Esophagus squamous epithelium (tissue), 5 donors: ENCODE measurements around the gene PAK1. TPM values are rescaled to one million over a fixed set of nuclear protein-coding genes. Genes with fewer than 3 reads are reported as not detected.

ENCODE experiments used
- DNase-seq: peaks from one replicate; lab custom pipeline; 2025; lab: John Stamatoyannopoulos, UW
- H3K27ac ChIP-seq, 4 donors: fragments of 200-600 bp; sonication (generic); one replicate each; pipeline ENCODE4 v1.5.1; 2016 to 2019; ENCODE audit warnings: mild to moderate bottlenecking in 1 of 4
- H3K27me3 ChIP-seq, 4 donors: fragments of 200-600 bp; sonication (generic); 1 replicate in 3 of 4; 2 replicates in 1 of 4; pipeline versions ENCODE4 v1.5.1 to v1.6.0; 2017 to 2021; ENCODE audit warnings: antibody characterized with exemption in 1 of 4
- H3K36me3 ChIP-seq, 3 donors: fragments of 200-600 bp; sonication (generic); one replicate each; pipeline ENCODE4 v1.5.1; 2016 to 2019
- H3K4me1 ChIP-seq, 3 donors: fragments of 200-600 bp; sonication (generic); one replicate each; pipeline ENCODE4 v1.5.1; 2017 to 2019
- H3K4me3 ChIP-seq, 4 donors: fragments of 200-600 bp; sonication (generic); 1 replicate in 3 of 4; 2 replicates in 1 of 4; pipeline ENCODE4 v1.5.1; 2016 to 2019; ENCODE audit warnings: mild to moderate bottlenecking in 2 of 4, moderate library complexity in 1 of 4
- H3K9me3 ChIP-seq, 3 donors: fragments of 200-600 bp; sonication (generic); one replicate each; pipeline ENCODE4 v1.5.1; 2016 to 2019
- POLR2A ChIP-seq, 4 donors: fragments of 450-650 bp; IDR thresholded peaks; one replicate each; pipeline ENCODE4 v1.6.1; 2017; ENCODE audit warnings: antibody characterized with exemption in 4 of 4, mild to moderate bottlenecking in 4 of 4, moderate library complexity in 3 of 4
- WGBS, 2 donors: methylation state at CpG; one replicate each; pipeline ENCODE4 v1.1.5; 2018; 5-methylcytosine and 5-hydroxymethylcytosine counted together
- intact Hi-C: fragments of 100-400 bp; cut with DNase I; formaldehyde crosslinking; loops from one replicate; pipeline ENCODE4 v1.15.0; 2022
- total RNA-seq, 4 donors: library from RNA; depleted of rRNA; stranded (reverse); fragments of >200 nt; gene quantifications; one replicate each; pipeline ENCODE4 v1.1.0, GENCODE V29; 2016
- TF ChIP-seq, protein P1 (sequence below), 6 experiments: fragments of 450-650 bp in 4 of 6; fragments of 200-600 bp in 2 of 6; sonication (generic) in 2 of 6; IDR thresholded peaks; one replicate each; pipeline ENCODE4 v1.5.1; 2016 to 2019; ENCODE audit warnings: antibody characterized with exemption in 6 of 6, mild to moderate bottlenecking in 4 of 6, moderate library complexity in 4 of 6
- donor health status: DM: yes; HTN: yes; CAD: no.

The PAK1 gene
- total RNA-seq, 4 donors from 2014 or later: 17.4 to 41.6 (median 24.8) TPM

DNA sequence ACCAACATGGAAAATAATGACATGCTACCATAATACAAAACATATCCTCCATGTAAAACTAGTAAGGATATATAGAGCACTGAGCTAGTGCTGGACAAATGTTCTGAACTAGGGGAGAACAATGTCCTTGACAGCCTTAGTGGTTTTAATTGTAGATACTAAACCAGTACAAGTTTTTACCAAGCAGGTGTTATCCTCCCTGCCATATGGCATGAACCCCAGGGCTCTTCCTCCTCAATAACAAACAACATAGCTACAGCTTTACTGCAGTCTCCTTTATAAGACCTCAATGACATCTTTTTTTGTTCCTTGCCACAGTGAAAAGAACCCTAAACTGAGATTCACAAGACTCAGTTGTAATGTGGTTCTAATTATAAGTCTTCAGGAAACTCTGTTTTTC lies 102.2 kb downstream of the PAK1 start:
- TF ChIP-seq, protein P1, sequence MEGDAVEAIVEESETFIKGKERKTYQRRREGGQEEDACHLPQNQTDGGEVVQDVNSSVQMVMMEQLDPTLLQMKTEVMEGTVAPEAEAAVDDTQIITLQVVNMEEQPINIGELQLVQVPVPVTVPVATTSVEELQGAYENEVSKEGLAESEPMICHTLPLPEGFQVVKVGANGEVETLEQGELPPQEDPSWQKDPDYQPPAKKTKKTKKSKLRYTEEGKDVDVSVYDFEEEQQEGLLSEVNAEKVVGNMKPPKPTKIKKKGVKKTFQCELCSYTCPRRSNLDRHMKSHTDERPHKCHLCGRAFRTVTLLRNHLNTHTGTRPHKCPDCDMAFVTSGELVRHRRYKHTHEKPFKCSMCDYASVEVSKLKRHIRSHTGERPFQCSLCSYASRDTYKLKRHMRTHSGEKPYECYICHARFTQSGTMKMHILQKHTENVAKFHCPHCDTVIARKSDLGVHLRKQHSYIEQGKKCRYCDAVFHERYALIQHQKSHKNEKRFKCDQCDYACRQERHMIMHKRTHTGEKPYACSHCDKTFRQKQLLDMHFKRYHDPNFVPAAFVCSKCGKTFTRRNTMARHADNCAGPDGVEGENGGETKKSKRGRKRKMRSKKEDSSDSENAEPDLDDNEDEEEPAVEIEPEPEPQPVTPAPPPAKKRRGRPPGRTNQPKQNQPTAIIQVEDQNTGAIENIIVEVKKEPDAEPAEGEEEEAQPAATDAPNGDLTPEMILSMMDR (IDR thresholded peaks at IDR 0.05): no peak
- no peak for TF ChIP-seq POLR2A (IDR thresholded peaks at IDR 0.05)
- Histone ChIP-seq H3K4me1 (peaks cover 0 to 16% (median 0%) of the 10 kb centered on the region in 3 donors), H3K9me3 (no peaks in the 10 kb centered on the region), H3K36me3 (peaks cover 0 to 37% (median 0%) of the 10 kb centered on the region in 3 donors), H3K27me3 (no peaks in the 10 kb centered on the region), H3K4me3 (no peak overlapping the region), H3K27ac (no peak overlapping the region)
- no peak for DNase-seq
- intact Hi-C loops: no loop called here

DNA sequence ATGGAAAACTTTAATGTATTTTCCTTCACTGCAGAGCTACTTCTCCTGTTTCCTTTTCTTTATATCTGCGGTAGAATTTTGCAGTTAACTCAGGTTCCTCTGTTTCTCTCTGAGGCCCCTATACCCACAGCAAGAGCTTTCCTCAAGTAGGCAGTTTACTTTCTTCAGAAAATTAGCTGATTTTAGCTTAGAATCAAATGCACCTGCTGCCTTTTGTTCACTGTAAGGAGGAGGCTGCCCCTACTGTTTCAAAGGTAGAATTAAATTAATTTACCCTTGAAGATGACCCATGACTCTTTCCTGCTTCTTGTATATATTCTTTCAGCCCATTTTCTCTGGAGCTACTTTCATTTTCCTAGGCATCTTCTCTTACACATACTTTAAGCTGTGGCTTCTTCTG lies 103.7 kb downstream of the PAK1 start:
- Histone ChIP-seq H3K27me3 (no peaks in the 10 kb centered on the region), H3K9me3 (no peaks in the 10 kb centered on the region), H3K4me1 (peaks cover 0 to 14% (median 0%) of the 10 kb centered on the region in 3 donors), H3K4me3 (no peak overlapping the region), H3K27ac (no peak overlapping the region), H3K36me3 (peaks cover 0 to 35% (median 0%) of the 10 kb centered on the region in 3 donors)
- no peak for DNase-seq
- intact Hi-C loops: no loop called here
- no peak for TF ChIP-seq POLR2A (IDR thresholded peaks at IDR 0.05)
- TF ChIP-seq, protein P1 (IDR thresholded peaks at IDR 0.05): no peak
- 82 to 95% methylated on average over 1 of the region's 1 CpG for WGBS, 2 donors

DNA sequence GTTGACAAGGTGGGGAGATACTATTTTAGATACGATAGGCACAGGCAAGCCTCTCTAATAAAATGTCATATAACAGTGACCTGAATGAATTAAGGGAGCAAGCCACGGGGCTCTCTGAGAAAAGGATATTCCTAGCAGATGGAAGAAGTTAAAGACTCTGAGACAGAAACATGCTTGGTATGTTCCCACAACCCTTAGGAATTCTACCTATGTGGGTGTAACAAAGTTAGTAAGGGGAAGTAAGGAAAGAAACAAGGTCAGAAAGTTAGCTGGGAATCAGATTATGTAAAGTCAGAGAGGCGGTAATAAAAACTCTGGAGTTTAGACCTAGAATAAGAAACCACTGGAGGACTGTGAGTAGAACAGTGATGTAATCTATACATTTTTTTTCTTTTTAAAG lies 112.7 kb downstream of the PAK1 start:
- 87 to 94% methylated on average over 3 of the region's 3 CpGs for WGBS, 2 donors

DNA sequence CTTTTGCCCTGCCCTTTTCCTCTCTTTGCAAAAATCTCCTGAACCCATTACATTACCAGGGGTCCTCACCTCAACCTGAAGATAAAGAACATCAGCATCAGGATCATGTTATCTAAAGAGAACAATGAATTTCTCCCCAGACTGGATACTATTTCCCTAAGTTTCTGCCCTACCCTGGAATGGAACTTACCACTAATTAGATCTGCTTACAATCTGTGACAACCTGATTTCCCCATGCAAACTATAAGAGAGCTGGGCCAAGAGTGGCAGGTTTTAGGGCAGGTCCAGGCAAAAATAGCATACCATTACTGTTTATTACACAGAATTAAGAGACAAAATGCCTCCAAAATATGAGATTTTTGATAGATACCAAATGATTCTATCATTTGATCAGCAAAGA lies 114.4 kb downstream of the PAK1 start:
- H3K36me3 ChIP-seq: peaks cover 0 to 46% (median 0%) of the 10 kb centered on the region in 3 donors
- H3K9me3 ChIP-seq: no peaks in the 10 kb centered on the region
- TF ChIP-seq POLR2A (IDR thresholded peaks at IDR 0.05): no peak
- TF ChIP-seq, protein P1 (IDR thresholded peaks at IDR 0.05): no peak
- H3K4me1 ChIP-seq: no peaks in the 10 kb centered on the region
- DNase-seq: no peak
- no peak overlapping the region for H3K4me3 ChIP-seq
- intact Hi-C loops: no loop called here
- no peak overlapping the region for H3K27ac ChIP-seq
- no peaks in the 10 kb centered on the region for H3K27me3 ChIP-seq

More for the DNA sequence above, 112.7 kb downstream of the PAK1 start:
- DNase-seq: no peak
- H3K4me1 ChIP-seq: no peaks in the 10 kb centered on the region
- H3K4me3 ChIP-seq: no peak overlapping the region
- intact Hi-C loops: no loop called here
- no peaks in the 10 kb centered on the region for H3K27me3 ChIP-seq
- H3K9me3 ChIP-seq: no peaks in the 10 kb centered on the region
- H3K36me3 ChIP-seq: peaks cover 0 to 35% (median 0%) of the 10 kb centered on the region in 3 donors
- no peak overlapping the region for H3K27ac ChIP-seq
- TF ChIP-seq, protein P1 (IDR thresholded peaks at IDR 0.05): no peak
- TF ChIP-seq POLR2A (IDR thresholded peaks at IDR 0.05): no peak

DNA sequence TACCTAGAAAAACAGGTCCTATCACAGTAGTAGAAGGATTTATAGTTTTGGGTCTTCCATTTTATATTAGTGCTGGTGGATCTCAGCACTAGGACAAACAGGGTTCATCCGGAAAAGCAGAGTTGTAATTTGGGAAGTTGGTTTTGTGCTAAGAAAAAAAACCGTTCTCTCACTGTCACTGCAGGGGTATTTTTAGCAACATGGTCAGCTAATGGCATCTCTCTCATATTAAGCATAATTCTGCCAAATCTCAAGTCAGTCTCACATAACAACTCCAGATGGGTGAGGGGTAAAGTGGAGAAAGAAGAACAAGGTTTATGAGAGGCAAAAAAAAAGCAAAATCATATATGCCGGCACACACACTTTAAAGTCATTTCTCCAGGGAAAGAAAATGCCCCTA lies 120.8 kb downstream of the PAK1 start:
- H3K4me1 ChIP-seq: peaks cover 0 to 28% (median 0%) of the 10 kb centered on the region in 3 donors
- intact Hi-C loops: no loop called here
- H3K36me3 ChIP-seq: peaks cover 0 to 44% (median 0%) of the 10 kb centered on the region in 3 donors
- H3K9me3 ChIP-seq: no peaks in the 10 kb centered on the region
- DNase-seq: no peak
- H3K4me3 ChIP-seq: no peak overlapping the region
- H3K27ac ChIP-seq: no peak overlapping the region
- 61 to 68% methylated on average over 3 of the region's 3 CpGs for WGBS, 2 donors
- no peak for TF ChIP-seq POLR2A (IDR thresholded peaks at IDR 0.05)
- TF ChIP-seq, protein P1 (IDR thresholded peaks at IDR 0.05): no peak
- no peaks in the 10 kb centered on the region for H3K27me3 ChIP-seq
